HT1080 (cell line): ENCODE data around the gene PRMT6. TPM values are rescaled to one million over a fixed set of nuclear protein-coding genes. Genes with fewer than 3 reads are reported as not detected.
"Not testable (repeated sequence)": the region's sequence is repeated elsewhere in the genome, so short reads cannot be mapped to it uniquely, and the experiment has no call there.

ENCODE experiments used
- DNase-seq: peaks from one replicate; pipeline ENCODE4 v3.0.0-alpha.2; 2015; ENCODE audit warnings: low read depth
- polyA plus RNA-seq, 2 experiments: library from polyadenylated mRNA; depleted of rRNA; stranded (reverse); fragments of >200 nt; gene quantifications; 2 replicates each; pipeline ENCODE4 v1.2.3, GENCODE V29; 2015
- total RNA-seq: library from RNA; depleted of rRNA; stranded (reverse); fragments of >200 nt; shearing (Covaris generic); gene quantifications from 2 replicates; pipeline ENCODE4 v1.2.3, GENCODE V29; 2014; rRNA removed

PRMT6 gene
- total RNA-seq, result 24.5 and 36.0 TPM in 2 replicates
- polyA plus RNA-seq (2015; cell fraction: cytosol; rRNA removed), result 27.8 and 30.1 TPM in 2 replicates
- 16.9 and 18.4 TPM in 2 replicates for polyA plus RNA-seq (2015; cell fraction: nucleus; rRNA removed)

- DNase-seq, result peak; percentile 83
Measured at GRCh38 chr1:107056426-107057196, at the start of gene PRMT6. Gene PRMT6, plus strand, starts transcription at chr1:107056674. Its CDS starts 42 bp downstream, at chr1:107056716.

DNA sequence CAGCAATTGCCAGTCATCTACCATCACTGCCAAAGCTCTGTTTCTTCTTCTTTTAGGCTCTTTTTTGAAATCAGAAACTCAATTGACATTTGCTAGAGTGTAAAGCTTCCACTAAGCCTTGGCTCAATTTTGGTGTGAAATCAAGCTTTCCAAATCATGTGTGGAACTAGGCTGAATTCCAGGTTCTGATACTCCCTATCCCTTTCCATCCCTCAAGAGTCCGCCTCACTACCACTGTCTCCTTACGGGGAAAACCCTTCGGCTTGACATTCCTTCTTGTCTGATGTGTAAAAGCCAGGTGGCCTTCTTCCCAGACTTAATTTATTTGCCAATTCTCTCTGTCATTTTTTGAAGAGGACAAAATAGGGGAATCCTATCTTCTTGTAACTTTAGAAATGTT lies 47.2 kb upstream of the PRMT6 start:
- no peak for DNase-seq

DNA sequence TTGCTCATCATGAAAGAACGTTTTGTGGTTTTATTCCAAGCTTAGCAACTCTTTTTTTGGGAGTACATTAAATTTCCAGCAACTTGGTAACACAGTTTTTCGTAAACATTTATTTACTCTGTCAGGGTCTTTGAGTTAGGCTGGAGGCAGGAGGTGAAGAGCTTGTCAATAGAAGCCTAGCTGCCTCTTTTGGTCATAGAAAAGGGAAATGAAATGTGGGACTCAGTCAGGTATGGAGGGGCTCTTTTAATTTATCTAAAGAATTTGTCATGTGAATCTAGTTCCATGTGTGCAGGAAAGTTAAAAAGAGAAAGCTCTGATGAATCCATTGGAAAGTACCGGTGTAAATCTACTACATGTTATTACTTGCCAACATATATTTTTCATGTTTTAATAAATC lies 45.9 kb upstream of the PRMT6 start:
- no peak for DNase-seq

DNA sequence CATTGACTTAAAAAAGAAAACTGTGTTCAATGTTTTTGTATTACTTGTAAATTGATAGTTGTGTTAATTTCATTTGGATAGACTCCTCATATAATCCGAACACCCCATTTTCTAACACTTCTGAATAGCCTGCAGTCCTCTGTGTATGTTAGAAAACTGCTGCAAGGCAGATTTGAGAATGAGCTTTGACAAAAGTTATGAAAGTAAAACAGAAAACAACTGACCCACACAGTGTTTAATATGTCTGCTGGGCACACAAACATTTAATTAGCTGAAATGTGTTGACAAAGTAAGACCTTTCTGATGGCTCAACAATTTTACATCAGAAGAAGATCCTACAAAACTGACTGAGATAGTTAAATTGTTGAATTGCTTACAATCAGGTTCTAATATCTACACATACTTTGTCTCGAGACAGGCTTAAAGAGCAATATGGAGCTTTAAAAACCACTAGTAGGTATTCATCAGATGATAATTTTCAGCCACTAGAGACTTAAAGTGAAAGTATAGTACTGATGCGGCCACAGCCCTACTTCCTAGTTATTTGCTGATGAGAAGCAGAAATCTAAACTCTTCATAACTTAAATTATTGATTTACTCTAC lies 40.0 kb upstream of the PRMT6 start:
- DNase-seq, result no peak

DNA sequence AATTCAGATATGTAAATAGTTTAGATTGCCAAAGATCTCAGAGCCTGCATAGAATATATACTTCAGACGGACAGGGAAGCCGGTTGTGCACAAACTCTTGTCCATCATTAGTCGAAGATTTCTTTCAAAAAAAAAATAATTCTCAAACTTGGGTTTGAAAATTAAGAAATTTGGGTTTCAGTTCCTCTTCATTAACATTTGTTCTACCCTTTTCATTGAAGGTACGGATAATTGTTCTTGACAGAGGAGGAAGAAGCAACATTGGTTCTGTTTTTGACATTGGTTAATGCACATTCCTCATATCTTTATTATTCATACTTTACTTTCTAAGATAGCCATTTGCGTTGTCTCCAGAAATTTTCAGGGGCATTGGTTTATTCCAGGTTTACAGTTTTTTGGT lies 38.0 kb upstream of the PRMT6 start:
- no peak for DNase-seq

GRCh38 chr1:107019166-107019565 lies 37.3 kb upstream of the PRMT6 start:
- DNase-seq, result peak; percentile 67

- not testable (repeated sequence) for DNase-seq
Measured at GRCh38 chr1:107038874-107039273, 17.6 kb upstream of the PRMT6 start.

GRCh38 chr1:107044310-107045220 lies 11.9 kb upstream of the PRMT6 start:
- DNase-seq, result not testable (repeated sequence)

- peak; percentile 18 for DNase-seq
Measured at GRCh38 chr1:107047602-107048001, 8.9 kb upstream of the PRMT6 start.

DNA sequence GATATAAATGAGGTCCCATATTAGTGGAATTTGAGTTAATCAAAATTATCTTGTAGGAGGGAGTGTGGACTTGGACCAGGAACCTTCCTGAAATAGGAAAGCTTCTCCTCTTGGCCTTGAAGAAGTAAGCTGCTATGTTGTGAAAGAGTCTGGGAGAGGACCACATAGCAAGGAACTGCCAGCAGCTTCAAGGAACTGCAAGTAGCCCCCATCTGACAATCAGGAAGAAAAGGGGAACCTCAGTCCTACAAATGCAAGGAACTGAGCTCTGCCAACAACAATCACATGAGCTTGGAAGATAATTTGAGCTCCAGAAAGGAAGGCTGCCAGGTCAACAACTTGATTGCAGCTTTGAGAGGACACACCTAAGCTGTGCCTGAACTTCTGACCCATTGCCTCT lies 8.2 kb upstream of the PRMT6 start:
- DNase-seq, result no peak

- DNase-seq, result no peak
Measured at GRCh38 chr1:107051266-107051665, 5.2 kb upstream of the PRMT6 start.

DNA sequence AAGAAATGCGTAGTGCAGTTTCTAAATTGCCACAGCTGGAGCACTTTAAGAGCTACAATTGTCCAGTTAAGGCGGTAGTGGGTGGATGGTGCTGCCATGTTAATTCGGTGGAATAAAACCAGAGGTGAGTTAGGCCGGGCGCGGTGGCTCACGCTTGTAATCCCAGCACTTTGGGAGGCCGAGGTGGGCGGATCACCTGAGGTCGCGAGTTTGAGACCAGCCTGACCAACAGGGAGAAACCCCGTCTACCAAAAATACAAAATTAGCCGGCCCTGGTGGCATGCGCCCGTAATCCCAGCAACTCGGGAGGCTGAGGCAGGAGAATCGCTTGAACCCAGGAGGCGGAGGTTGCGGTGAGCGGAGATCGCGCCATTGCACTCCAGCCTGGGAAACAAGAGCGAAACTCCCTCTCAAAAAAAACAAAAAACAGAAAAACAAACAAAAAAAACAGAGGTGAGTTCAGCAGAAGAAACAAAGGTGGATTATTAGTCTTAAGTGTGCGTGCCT lies 502 bp upstream of the PRMT6 start:
- DNase-seq, result not testable (repeated sequence)

- peak; percentile 45 for DNase-seq
Measured at GRCh38 chr1:107057197-107058133, 991 bp downstream of the PRMT6 start.

DNA sequence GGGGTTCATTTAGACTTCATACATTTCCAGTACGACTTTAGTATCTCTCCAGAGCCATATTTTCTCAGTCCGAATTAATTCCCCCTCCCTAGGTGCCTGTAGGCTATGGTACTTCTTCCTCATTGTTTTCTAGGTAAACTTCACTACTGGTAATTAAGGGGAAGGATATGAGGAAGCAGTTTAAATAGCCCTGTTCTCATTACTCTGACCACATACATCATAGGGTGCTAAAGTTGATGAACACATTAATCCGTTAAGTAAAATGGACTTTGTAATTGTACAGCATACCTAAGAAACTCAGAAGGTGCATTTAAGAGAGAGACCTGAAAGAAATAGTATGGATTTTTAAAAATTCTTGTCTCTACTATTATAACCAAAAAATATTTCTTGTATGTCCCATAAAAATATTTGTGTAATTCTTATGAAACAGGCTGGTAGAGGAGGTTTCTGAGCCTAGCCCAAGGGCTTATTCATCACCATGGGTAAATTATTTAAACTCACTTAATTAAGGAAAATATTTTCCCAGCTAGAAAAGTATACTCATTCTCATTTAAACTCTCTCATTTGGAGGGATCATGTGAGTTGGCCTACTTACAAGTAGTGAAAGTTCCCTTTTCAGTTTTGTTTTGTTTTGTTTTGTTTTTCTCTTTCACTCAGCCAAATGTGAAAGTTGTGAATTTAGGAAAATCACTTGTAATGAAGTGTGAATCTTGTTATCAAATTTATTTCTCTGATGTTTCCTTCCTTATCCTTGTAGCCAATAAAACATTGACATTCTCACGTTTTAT lies 2.0 kb downstream of the PRMT6 start:
- DNase-seq, result no peak

- no peak for DNase-seq
Measured at GRCh38 chr1:107061886-107062285, 5.4 kb downstream of the PRMT6 start.

DNA sequence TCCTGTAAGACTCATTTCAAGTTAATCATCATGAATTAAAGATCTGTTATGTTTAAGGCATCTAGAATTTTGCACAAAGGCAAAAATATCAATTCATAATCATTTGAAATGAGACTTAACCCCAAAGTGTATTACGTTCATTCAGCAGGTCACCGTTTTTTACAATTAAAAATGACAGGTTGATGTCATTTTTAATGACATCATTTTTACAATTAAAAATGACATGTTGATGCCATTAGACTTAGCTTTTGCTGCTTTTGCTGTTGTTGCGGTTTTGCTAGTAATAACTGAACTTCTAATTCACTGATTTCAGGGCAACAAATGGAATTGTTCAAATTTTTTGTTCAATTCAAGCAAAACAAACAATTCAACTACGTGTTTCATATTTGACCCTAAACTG lies 17.0 kb downstream of the PRMT6 start:
- DNase-seq, result no peak

- DNase-seq, result peak; percentile 91
Measured at GRCh38 chr1:107076841-107077240, 20.4 kb downstream of the PRMT6 start.

DNA sequence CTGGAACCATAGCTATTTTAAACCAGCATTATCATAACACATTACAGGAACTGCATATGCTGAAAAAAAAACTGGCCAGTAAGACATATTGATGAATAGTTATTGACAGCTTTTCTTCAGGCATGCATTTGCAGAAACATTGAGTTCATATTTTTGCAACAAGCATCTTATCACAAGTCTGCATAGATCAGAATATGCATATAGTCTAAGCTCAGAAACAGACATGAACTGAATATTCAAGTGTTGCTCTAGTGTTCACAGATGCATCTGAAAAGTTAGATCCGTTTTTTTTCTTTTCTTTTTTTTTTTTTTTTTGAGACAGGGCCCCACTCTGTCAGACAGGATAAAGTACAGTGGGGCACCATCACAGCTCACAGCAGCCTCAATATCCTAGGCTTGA lies 22.8 kb downstream of the PRMT6 start:
- DNase-seq, result no peak

- DNase-seq, result no peak
Measured at GRCh38 chr1:107081102-107081501, 24.6 kb downstream of the PRMT6 start.

DNA sequence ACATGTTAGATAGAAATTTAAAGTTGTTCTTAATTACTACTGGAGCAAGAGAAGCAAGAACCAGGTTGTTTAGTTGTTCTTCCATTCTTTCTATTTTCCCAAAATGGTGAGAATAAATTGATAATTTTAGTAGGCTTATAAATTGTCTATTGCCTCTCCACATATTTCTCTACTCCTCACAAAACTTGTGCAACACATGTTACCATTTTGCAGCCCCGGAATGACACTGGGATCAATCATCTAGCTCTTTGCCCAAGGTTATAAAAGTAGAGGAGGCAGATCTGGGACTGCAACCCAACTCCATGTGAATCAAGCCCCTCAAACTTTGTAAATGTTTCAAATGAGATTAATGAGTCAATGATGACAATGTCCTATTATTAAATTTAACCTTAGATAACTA lies 34.9 kb downstream of the PRMT6 start:
- no peak for DNase-seq
